KMS-11 (cell line): ENCODE results near the gene CXCR6.
A peak's percentile ranks its signal among the peaks of the same experiment; 100 is the strongest.

ENCODE experiments used
- H2AFZ ChIP-seq: fragments of 200-600 bp; sonication (generic); 2 replicates; pipeline ENCODE4 v1.6.1; 2016; ENCODE audit warnings: antibody characterized with exemption, mixed run types, low read depth
- H3K27ac ChIP-seq: fragments of 200-600 bp; sonication (generic); 2 replicates; pipeline ENCODE4 v1.6.1; 2016; ENCODE audit warnings: mild to moderate bottlenecking, mixed run types
- H3K27me3 ChIP-seq: fragments of 200-600 bp; sonication (generic); 2 replicates; pipeline ENCODE4 v1.6.1; 2017; ENCODE audit warnings: mild to moderate bottlenecking, low read depth, mixed run types, moderate library complexity; ENCODE audit not compliant: insufficient read depth
- H3K36me3 ChIP-seq: fragments of 200-600 bp; sonication (generic); 2 replicates; pipeline ENCODE4 v1.6.1; 2017; ENCODE audit warnings: mild to moderate bottlenecking, mixed run types; ENCODE audit not compliant: insufficient read depth
- H3K4me1 ChIP-seq: fragments of 200-600 bp; sonication (generic); 2 replicates; pipeline ENCODE4 v1.6.1; 2016; ENCODE audit warnings: mild to moderate bottlenecking, low read depth, mixed run types; ENCODE audit not compliant: poor library complexity, severe bottlenecking
- H3K4me2 ChIP-seq: fragments of 200-600 bp; sonication (generic); 2 replicates; pipeline ENCODE4 v1.7.0; 2016; ENCODE audit warnings: mild to moderate bottlenecking, mixed run types
- H3K4me3 ChIP-seq: fragments of 200-600 bp; sonication (generic); IDR thresholded peaks from 2 replicates; pipeline ENCODE4 v1.6.1; 2017; ENCODE audit warnings: low read depth, low read length, mixed read lengths; ENCODE audit not compliant: insufficient read depth
- H3K79me2 ChIP-seq: fragments of 200-600 bp; sonication (generic); 2 replicates; pipeline ENCODE4 v1.6.1; 2016; ENCODE audit warnings: low read depth, mixed run types; ENCODE audit not compliant: insufficient read depth
- H3K9ac ChIP-seq: fragments of 200-600 bp; sonication (generic); 2 replicates; pipeline ENCODE4 v1.6.1; 2016; ENCODE audit warnings: mild to moderate bottlenecking, mixed run types
- H4K20me1 ChIP-seq: fragments of 200-600 bp; sonication (generic); 2 replicates; pipeline ENCODE4 v1.6.1; 2016; ENCODE audit warnings: mild to moderate bottlenecking, mixed run types; ENCODE audit not compliant: insufficient read depth
- CTCF ChIP-seq: fragments of 200-600 bp; sonication (generic); conservative IDR thresholded peaks from 2 replicates; pipeline ENCODE4 v1.6.1; 2017; ENCODE audit warnings: low read depth, mild to moderate bottlenecking, antibody characterized with exemption, low read length, moderate library complexity, mixed read lengths

The CXCR6 gene

DNA sequence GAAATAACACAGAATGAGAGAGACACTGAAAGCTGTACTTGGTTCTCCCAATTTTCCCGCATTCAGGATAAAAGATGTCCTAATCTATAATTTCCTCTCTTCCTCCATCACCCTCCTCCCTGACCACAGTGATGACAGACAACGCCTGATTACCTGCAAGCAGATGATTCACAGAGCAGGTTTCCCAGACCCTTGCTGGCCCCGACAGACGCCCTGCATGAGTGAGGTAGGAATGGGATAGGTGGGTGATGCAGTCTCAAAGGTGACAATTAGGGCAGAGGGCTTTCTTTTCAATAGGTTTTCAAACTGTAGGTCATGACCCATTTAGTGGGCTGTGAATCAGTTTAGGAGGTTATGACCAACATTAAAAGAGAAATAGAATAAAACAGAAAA is 5.2 kb upstream of the CXCR6 start:
- Histone ChIP-seq H3K27me3 (no peaks in the 10 kb centered on the region), H3K9ac (no peak overlapping the region), H3K79me2 (no peaks in the 10 kb centered on the region), H3K36me3 (no peaks in the 10 kb centered on the region), H3K4me2 (no peak overlapping the region), H2AFZ (no peak overlapping the region), H3K27ac (no peak overlapping the region), H4K20me1 (no peaks in the 10 kb centered on the region), H3K4me3 (no peak overlapping the region), H3K4me1 (peaks cover 13% of the 10 kb centered on the region)
- no peak for TF ChIP-seq CTCF

- Histone ChIP-seq H2AFZ (no peak overlapping the region), H4K20me1 (no peaks in the 10 kb centered on the region), H3K36me3 (no peaks in the 10 kb centered on the region), H3K79me2 (no peaks in the 10 kb centered on the region), H3K4me2 (peak overlapping the region; percentile 29; the same call in 1 of the 2 replicates), H3K4me3 (no peak overlapping the region), H3K27ac (no peak overlapping the region), H3K4me1 (peaks cover 13% of the 10 kb centered on the region), H3K27me3 (no peaks in the 10 kb centered on the region), H3K9ac (no peak overlapping the region)
- peak; percentile 72 for TF ChIP-seq CTCF
Measured at GRCh38 chr3:45938864-45939263, 4.4 kb upstream of the CXCR6 start.

- Histone ChIP-seq H3K4me3 (no peak overlapping the region), H3K4me1 (peaks cover 13% of the 10 kb centered on the region), H3K4me2 (peak overlapping the region; percentile 29; the same call in 1 of the 2 replicates), H4K20me1 (no peaks in the 10 kb centered on the region), H3K79me2 (no peaks in the 10 kb centered on the region), H3K27ac (no peak overlapping the region), H2AFZ (no peak overlapping the region), H3K27me3 (no peaks in the 10 kb centered on the region), H3K36me3 (no peaks in the 10 kb centered on the region), H3K9ac (no peak overlapping the region)
- TF ChIP-seq CTCF = no peak
Measured at GRCh38 chr3:45939341-45939771, 3.9 kb upstream of the CXCR6 start.

DNA sequence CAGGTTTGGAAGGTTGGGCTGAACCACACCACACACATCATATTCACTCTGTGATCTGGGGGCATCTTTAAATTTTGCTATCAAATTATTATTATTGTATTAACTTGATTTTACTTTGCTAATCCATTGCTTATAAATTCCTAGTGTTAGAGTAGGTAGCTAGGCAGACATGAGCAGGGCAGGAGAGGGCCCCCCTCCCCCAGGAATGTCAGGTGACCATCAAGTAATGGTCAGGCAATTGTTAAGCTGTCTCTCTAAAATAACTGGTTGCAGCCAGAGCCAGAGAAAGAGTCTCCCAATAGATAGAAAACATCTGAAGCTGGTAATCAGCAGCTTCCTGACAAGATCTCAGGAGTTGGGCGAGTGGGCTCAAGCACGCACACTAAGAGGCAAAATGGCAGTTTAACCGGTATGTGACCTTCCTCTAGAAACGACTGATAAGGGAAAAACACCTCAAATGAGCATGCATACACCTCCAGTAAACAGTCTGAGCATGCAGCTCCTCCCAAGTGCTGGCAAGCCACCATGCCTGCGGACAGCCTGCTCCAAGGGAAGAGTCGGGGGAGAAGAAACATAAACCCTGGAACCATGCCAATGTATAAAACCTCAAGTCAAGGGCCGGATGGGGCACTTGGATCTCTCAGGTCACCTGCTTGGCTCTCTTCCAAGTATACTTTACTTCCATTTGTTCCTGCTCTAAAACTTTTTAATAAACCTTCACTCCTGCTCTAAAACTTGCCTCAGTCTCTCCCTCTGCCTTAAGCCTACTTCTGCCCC is 3.1 kb upstream of the CXCR6 start:
- Histone ChIP-seq H3K9ac (no peak overlapping the region), H2AFZ (no peak overlapping the region)

More for the DNA sequence above, 3.1 kb upstream of the CXCR6 start:
- H3K27me3 ChIP-seq = no peaks in the 10 kb centered on the region
- no peak overlapping the region for H3K27ac ChIP-seq
- no peaks in the 10 kb centered on the region for H4K20me1 ChIP-seq
- peaks cover 13% of the 10 kb centered on the region for H3K4me1 ChIP-seq
- no peak overlapping the region for H3K4me2 ChIP-seq
- H3K79me2 ChIP-seq = no peaks in the 10 kb centered on the region
- no peak for TF ChIP-seq CTCF
- no peaks in the 10 kb centered on the region for H3K36me3 ChIP-seq
- H3K4me3 ChIP-seq = no peak overlapping the region
